Measurements from ENCODE around the gene DISP3. TPM values are rescaled to one million over a fixed set of nuclear protein-coding genes. Genes with fewer than 3 reads are reported as not detected.

The DISP3 gene
- total RNA-seq, 1 experiment from 2014 or later, result 1.1 TPM

- DNase-seq (ENCODE audit: low read depth, low spot score), result no peak
- ATAC-seq, result no peak
- intact Hi-C loops (cut with micrococcal nuclease; ENCODE audit: unreplicated experiment), result no loop called here
- BruUV-seq (replicated peaks), result no TSS peak
- H3K27me3 ChIP-seq (ENCODE audit: control insufficient read depth, insufficient read depth, low read length), result peaks cover 2% of the 10 kb centered on the region
- no peak overlapping the region for H3K4me3 ChIP-seq (ENCODE audit: low read depth in 2 of 2, low read length in 2 of 2)
- in situ Hi-C loops (cut with HindIII; ENCODE audit: low pct_unique_long_range_greater_than_20kb, low sequenced_read_pairs), result no loop called here
- no peak for TF ChIP-seq POLR2AphosphoS5 (IDR thresholded peaks at IDR 0.05; ENCODE audit: low read depth, low read length)
- TF ChIP-seq TCF7L2 (IDR thresholded peaks at IDR 0.05; ENCODE audit: low read depth, low read length), result no peak
- TF ChIP-seq REST (IDR thresholded peaks at IDR 0.05; ENCODE audit: insufficient read depth in 1 of 2, low read depth in 2 of 2, low read length in 1 of 2), result no peak
- TF ChIP-seq SIN3A (IDR thresholded peaks at IDR 0.05; ENCODE audit: borderline replicate concordance, insufficient read depth, low read depth, low read length), result no peak
- no peak for TF ChIP-seq CTCF (IDR thresholded peaks at IDR 0.05)
- ChIA-PET POLR2A (no interaction called here), CTCF (no interaction called here)
- H3K4me1 ChIP-seq (ENCODE audit: control insufficient read depth, insufficient read depth, low read length), result no peaks in the 10 kb centered on the region
- H3K36me3 ChIP-seq (ENCODE audit: control insufficient read depth, insufficient read depth, low read length), result no peaks in the 10 kb centered on the region
- no peak overlapping the region for H3K27ac ChIP-seq (ENCODE audit: low read length)
- H3K9me3 ChIP-seq (ENCODE audit: control insufficient read depth, insufficient read depth, low read depth, low read length), result no peaks in the 10 kb centered on the region
These were observed 61.2 kb downstream of the DISP3 start for GRCh38 chr1:11539850-11540772.

- intact Hi-C loops (cut with micrococcal nuclease; ENCODE audit: unreplicated experiment) (no loop called here), in situ Hi-C loops (cut with HindIII; ENCODE audit: low pct_unique_long_range_greater_than_20kb, low sequenced_read_pairs) (no loop called here)
- Histone ChIP-seq H3K9me3 (ENCODE audit: control insufficient read depth, insufficient read depth, low read depth, low read length) (no peaks in the 10 kb centered on the region), H3K4me3 (ENCODE audit: low read depth in 2 of 2, low read length in 2 of 2) (no peak overlapping the region), H3K36me3 (ENCODE audit: control insufficient read depth, insufficient read depth, low read length) (no peaks in the 10 kb centered on the region), H3K27me3 (ENCODE audit: control insufficient read depth, insufficient read depth, low read length) (peaks cover 2% of the 10 kb centered on the region), H3K4me1 (ENCODE audit: control insufficient read depth, insufficient read depth, low read length) (no peaks in the 10 kb centered on the region), H3K27ac (ENCODE audit: low read length) (no peak overlapping the region)
- POLR2A ChIA-PET, result no interaction called here
- BruUV-seq (replicated peaks), result no TSS peak
- no peak for TF ChIP-seq TCF7L2 (IDR thresholded peaks at IDR 0.05; ENCODE audit: low read depth, low read length)
- ATAC-seq (no peak), DNase-seq (ENCODE audit: low read depth, low spot score) (no peak)
- CTCF ChIA-PET, result no interaction called here
These were observed 61.8 kb downstream of the DISP3 start for GRCh38 chr1:11540773-11541160.

- DNase-seq (ENCODE audit: low read depth, low spot score), result no peak
- no peaks in the 10 kb centered on the region for H3K36me3 ChIP-seq (ENCODE audit: control insufficient read depth, insufficient read depth, low read length)
- POLR2A ChIA-PET, result no interaction called here
- no peaks in the 10 kb centered on the region for H3K4me1 ChIP-seq (ENCODE audit: control insufficient read depth, insufficient read depth, low read length)
- intact Hi-C loops (cut with micrococcal nuclease; ENCODE audit: unreplicated experiment), result no loop called here
- no peaks in the 10 kb centered on the region for H3K9me3 ChIP-seq (ENCODE audit: control insufficient read depth, insufficient read depth, low read depth, low read length)
- CTCF ChIA-PET, result no interaction called here
- BruUV-seq (replicated peaks), result no TSS peak
- H3K4me3 ChIP-seq (ENCODE audit: low read depth in 2 of 2, low read length in 2 of 2), result no peak overlapping the region
- TF ChIP-seq CTCF (IDR thresholded peaks at IDR 0.05) (no peak), REST (IDR thresholded peaks at IDR 0.05; ENCODE audit: insufficient read depth in 1 of 2, low read depth in 2 of 2, low read length in 1 of 2) (no peak), TCF7L2 (IDR thresholded peaks at IDR 0.05; ENCODE audit: low read depth, low read length) (no peak), SIN3A (IDR thresholded peaks at IDR 0.05; ENCODE audit: borderline replicate concordance, insufficient read depth, low read depth, low read length) (no peak)
- in situ Hi-C loops (cut with HindIII; ENCODE audit: low pct_unique_long_range_greater_than_20kb, low sequenced_read_pairs), result no loop called here
- ATAC-seq, result no peak
- no peak overlapping the region for H3K27ac ChIP-seq (ENCODE audit: low read length)
- H3K27me3 ChIP-seq (ENCODE audit: control insufficient read depth, insufficient read depth, low read length), result peaks cover 6% of the 10 kb centered on the region
These were observed 62.3 kb downstream of the DISP3 start for GRCh38 chr1:11541236-11541635.
